NCI-H510A treated with DMSO at 0.1 percent for 48 hours (cell line): ENCODE data around the gene DEPDC4.
"Not testable (repeated sequence)": the region's sequence is repeated elsewhere in the genome, so short reads cannot be mapped to it uniquely, and the experiment has no call there.

Experiments
- DNase-seq: peaks from one replicate; lab custom pipeline; 2025; lab: John Stamatoyannopoulos, UW

DEPDC4 gene

DNA sequence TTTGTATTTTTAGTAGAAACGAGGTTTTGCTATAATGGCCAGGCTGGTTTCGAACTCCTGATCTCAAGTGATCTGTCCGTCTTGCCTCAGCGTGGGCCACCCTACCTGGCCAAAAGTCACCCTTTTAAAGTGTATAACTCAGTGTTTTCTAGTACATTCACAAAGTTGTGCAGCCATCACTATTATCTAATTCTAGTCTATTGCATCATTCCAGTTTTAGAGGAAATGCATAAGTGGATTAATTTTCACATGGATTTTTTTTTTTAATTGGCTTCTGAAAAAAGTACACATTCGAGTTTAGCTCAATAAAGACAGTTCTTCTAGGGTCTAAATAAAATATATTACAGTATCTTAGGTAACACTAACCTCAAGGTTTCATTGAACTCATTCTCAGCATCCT lies 3.7 kb downstream of the DEPDC4 start:
- no peak for DNase-seq

DNA sequence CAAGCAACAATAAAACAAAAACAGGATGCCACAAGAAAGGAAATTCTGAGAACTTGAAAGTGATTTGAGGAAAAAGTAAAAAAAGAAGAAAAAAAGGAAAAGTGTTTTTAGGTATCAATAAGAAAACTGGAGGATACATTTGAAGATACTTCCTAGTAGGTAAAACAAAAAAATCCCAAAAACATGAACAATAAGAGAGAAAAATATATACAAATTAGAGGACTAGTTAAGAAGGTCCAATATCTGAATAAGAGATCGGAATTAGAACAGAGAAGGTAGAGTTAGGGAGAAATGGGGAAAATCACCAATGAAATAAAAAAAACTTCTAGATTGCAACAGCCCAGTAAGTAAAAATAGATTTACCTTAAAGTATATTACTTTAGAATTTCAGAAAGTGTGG lies 8.8 kb downstream of the DEPDC4 start:
- DNase-seq = no peak

- no peak for DNase-seq
Measured at GRCh38 chr12:100254876-100255275, 12.0 kb downstream of the DEPDC4 start.

DNA sequence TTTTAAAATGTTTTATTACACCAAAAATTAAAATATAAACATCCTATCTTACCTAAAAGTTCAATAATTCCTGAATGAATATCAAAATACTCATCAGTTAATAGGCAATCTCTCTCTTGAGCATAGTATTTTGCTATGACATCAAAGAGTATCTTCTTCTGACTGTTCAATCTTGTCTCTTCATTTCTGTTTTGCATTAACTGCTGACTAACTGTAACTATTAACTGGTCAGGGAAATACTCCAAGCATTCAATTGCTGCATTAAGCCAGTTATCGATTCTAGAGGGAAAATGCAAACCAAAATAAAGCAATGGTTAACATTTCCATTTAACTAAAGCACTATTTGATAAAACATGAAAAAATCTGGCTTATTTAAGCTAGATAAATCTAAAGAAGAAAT lies 13.4 kb downstream of the DEPDC4 start:
- no peak for DNase-seq

- DNase-seq = peak; percentile 81
Measured at GRCh38 chr12:100251917-100252316, 15.0 kb downstream of the DEPDC4 start.

- no peak for DNase-seq
Measured at GRCh38 chr12:100249941-100250340, 16.9 kb downstream of the DEPDC4 start.

GRCh38 chr12:100248886-100249285 lies 18.0 kb downstream of the DEPDC4 start:
- no peak for DNase-seq

DNA sequence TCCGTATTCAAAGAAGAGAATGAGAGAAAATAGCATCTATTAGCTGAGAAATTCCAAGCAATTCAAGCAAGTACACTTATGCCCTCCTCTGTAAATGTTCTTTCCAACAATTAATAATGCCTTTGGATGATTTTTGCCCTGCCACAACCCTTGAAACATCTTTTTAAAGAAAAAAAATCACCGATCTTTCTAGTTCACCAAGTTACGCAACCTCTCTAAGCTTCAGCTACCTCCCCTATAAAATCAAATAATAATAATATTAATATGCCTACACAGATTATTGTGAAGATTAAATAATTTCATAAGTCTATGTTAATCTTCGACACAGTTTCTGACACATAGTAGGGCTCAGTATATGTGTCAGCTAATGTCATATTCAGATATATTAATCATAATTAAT lies 19.1 kb downstream of the DEPDC4 start:
- no peak for DNase-seq

GRCh38 chr12:100243137-100243536 lies 23.7 kb downstream of the DEPDC4 start:
- no peak for DNase-seq

DNA sequence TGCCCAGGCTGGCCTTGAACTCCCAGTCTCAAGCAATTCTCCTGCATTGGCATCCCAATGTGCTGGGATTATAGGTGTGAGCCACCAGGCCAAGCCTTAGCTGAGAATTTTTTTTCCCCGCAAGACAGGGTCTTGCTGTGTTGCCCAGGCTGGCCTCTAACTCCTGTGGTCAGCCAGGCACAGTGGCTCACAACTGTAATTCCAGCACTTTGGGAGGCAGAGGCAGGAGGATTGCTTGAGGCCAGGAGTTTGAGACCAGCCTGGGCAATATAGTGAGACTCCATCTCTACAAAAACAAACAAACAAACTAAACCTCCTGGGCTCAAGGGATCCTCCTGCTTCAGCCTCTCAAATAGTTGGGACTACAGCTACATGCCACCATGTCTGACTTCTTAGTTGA lies 27.3 kb downstream of the DEPDC4 start:
- no peak for DNase-seq

GRCh38 chr12:100238801-100239200 lies 28.1 kb downstream of the DEPDC4 start:
- no peak for DNase-seq

DNA sequence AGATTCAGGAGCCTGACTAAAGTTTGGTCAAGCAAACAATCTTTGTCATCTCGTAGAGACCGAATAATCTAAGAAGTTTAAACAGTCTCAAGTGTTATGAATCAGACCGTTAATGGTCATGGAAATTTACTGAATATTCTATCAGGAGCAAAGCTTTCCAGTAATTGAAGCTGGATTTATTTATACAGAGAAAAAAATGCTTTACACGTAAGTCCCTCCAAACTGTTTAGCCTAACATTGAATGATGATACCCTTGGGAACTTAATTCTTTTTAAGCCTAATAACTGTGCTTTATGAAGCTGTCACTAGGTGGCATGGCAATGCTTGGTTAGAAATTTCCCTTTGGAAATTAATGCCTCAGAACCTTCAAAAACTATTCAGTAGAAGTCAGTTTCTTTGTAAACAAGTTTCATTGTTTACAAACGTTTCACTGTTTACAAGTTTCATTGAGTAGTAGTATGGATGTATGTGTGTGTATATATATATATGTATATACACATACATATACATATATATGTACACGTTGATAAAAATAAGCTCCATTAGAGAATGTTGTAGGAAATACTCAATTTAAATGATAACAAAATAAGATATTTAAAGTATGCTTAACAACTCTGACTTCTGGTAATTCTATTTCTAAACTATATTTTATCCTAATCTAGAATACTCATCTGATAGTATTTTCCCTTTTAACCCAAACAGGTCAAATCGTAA lies 32.1 kb downstream of the DEPDC4 start:
- DNase-seq = peak; percentile 52

- DNase-seq = no peak
Measured at GRCh38 chr12:100234166-100234565, 32.7 kb downstream of the DEPDC4 start.

GRCh38 chr12:100231873-100232272 lies 35.0 kb downstream of the DEPDC4 start:
- not testable (repeated sequence) for DNase-seq

- no peak for DNase-seq
Measured at GRCh38 chr12:100229876-100230275, 37.0 kb downstream of the DEPDC4 start.

DNA sequence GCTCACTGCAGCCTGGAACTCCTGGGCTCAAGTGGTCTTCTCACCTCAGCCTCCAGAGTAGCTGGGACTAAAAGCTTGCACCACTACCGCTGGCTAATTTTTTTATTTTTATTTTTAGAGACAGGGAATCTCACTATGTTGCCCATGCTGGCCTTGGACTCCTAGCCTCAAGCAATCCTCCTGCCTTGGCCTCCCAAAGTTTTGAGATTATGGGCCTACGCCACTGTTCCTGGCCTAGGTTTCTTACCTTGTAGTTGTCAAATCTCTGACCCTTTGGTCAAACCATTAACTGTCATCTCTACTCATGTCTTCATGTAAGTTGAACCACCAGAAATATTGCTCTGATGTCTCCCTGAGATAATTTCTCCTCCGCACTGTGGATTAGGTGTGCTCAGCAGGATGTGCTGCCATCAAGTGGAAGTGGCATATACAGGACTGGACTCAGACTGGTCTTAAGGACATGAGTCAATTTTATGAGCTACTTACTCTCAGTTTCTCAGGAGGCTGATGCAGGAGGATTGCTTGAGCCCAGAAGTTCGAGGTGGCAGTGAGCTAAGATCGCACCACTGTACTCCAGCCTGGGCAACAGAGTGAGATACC lies 37.7 kb downstream of the DEPDC4 start:
- no peak for DNase-seq

DNA sequence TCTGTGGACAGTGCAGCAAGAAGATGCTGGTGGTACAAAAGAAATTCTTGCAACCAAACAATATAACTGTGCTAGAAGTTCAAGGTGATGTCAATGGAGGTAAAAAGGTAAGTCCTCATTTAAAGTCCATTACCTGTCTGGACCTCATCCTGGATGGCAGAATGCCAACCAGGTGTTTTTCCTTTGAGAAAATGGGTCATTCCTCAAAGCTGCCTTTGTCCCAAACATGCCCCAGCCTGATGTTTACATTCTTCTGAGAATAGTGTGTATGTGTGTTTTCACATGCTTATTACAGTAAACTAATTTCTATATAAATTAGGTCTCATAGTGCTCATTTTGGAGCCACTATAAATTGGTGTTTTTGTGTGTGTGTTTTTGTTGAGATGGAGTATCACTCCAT lies 41.4 kb downstream of the DEPDC4 start:
- no peak for DNase-seq

- not testable (repeated sequence) for DNase-seq
Measured at GRCh38 chr12:100222173-100222572, 44.7 kb downstream of the DEPDC4 start.

- no peak for DNase-seq
Measured at GRCh38 chr12:100221523-100221922, 45.4 kb downstream of the DEPDC4 start.

DNA sequence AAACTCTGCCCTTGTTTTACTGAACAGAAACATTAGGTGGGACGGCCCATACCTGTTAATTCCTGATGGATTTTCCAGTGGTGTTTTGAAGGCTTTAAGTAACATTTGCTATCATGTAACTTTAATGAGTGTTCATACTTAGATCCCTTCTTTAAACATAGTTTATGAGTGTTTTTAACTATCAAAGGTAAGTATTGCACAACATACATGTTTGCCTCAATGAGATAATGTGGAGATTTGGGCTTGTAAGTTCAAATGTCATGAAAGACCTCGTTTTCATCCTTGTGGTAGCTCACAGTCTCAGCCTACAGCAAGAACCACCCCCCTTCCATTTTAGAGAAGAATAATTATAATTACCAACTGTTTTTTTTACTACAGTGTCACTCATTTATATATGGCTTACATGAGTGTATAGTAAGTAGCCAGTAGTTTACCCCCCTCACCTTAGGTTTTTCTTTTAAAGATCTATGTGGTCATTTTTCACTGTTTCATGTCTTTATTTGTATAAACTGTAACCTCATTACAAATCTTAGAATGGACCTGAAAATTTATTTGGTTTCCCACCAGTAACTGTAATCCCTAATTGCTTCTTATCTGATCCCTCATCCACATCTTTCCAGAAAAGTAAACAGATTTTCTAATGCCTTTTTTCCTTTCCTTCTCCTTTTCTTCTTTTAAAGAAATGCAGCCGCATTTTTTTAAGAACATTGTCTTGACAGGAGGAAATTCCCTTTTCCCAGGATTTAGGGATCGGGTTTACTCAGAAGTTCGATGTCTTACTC lies 47.4 kb downstream of the DEPDC4 start:
- DNase-seq = no peak

DNA sequence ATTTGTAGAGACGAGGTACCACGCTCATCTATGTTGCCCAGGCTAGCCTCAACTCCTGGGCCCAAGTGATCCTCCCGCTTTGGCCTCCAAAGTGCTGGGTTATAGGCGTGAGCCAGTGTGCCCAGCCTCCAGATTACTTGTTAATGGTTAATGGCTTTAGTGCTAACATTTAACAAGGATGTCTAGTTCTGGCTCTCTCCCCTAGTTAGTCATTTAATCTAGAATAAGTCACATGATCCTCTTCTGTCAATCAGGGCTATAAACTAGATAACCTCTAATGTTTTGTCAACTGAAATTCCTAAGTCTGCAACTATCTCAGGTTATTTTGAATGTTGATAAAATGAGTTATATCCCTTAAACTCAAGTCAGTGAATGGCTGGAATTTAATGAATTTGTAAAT lies 50.5 kb downstream of the DEPDC4 start:
- no peak for DNase-seq

DNA sequence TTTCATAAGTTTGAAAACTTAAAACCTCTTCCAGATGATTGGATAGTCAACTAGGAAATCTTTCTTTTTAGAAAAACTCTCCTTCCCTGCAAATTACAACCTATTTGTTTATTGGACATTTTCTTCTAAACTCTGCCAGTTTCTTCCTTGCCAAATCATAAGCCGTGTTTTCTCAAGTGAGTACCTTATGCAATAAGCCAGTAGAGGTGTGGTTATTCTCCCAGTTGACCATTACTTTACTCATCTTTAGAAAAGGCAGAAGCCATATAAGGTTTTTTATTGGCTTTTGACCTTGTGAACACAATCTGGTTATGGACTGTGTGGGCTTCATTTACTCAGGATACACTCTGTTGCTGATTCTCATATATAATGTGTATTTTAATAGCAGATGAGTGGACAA lies 51.7 kb downstream of the DEPDC4 start:
- no peak for DNase-seq

GRCh38 chr12:100214518-100214917 lies 52.4 kb downstream of the DEPDC4 start:
- no peak for DNase-seq
